ENCODE data around the gene BDP1.
A peak's percentile ranks its signal among the peaks of the same experiment; 100 is the strongest.
"Not testable (repeated sequence)": the region's sequence is repeated elsewhere in the genome, so short reads cannot be mapped to it uniquely, and the experiment has no call there.

Gene BDP1

GRCh38 chr5:71596169-71596568 is 140.7 kb downstream of the BDP1 start:
- DNase-seq (ENCODE audit: extremely low read depth, low read depth) = no peak
- TF ChIP-seq CTCF (IDR thresholded peaks at IDR 0.05; ENCODE audit: low read depth, low read length) = no peak

GRCh38 chr5:71597001-71597400 is 141.6 kb downstream of the BDP1 start:
- no peak for TF ChIP-seq CTCF (IDR thresholded peaks at IDR 0.05; ENCODE audit: low read depth, low read length)
- DNase-seq (ENCODE audit: extremely low read depth, low read depth) = no peak

- no peak for TF ChIP-seq CTCF (IDR thresholded peaks at IDR 0.05; ENCODE audit: low read depth, low read length)
- no peak for DNase-seq (ENCODE audit: extremely low read depth, low read depth)
Measured at GRCh38 chr5:71600783-71601182, 145.3 kb downstream of the BDP1 start.

- DNase-seq (ENCODE audit: extremely low read depth, low read depth) = peak; percentile 70
Measured at GRCh38 chr5:71601222-71602026, 146.0 kb downstream of the BDP1 start.

GRCh38 chr5:71609916-71610315 is 154.5 kb downstream of the BDP1 start:
- DNase-seq (ENCODE audit: extremely low read depth, low read depth) = not testable (repeated sequence)

More at GRCh38 chr5:71601222-71602026, 146.0 kb downstream of the BDP1 start:
- TF ChIP-seq CTCF (IDR thresholded peaks at IDR 0.05; ENCODE audit: low read depth, low read length) = peak; percentile 55

- TF ChIP-seq CTCF (IDR thresholded peaks at IDR 0.05; ENCODE audit: low read depth, low read length) = no peak
Measured at GRCh38 chr5:71615809-71616208, 160.4 kb downstream of the BDP1 start.

More at GRCh38 chr5:71615809-71616208, 160.4 kb downstream of the BDP1 start:
- no peak for DNase-seq (ENCODE audit: extremely low read depth, low read depth)
